Hepatocyte (in vitro differentiated cells): ENCODE measurements around the gene CACNA1C. TPM values are rescaled to one million over a fixed set of nuclear protein-coding genes. Genes with fewer than 3 reads are reported as not detected.

Experiments used
- DNase-seq: peaks from one replicate; pipeline ENCODE4 v3.0.0-alpha.2; 2016; ENCODE audit warnings: low spot score
- H2AFZ ChIP-seq: fragments of 200-600 bp; sonication (generic); 2 replicates; pipeline ENCODE4 v1.6.0; 2016; ENCODE audit warnings: antibody characterized with exemption, mild to moderate bottlenecking
- H3K27ac ChIP-seq: fragments of 200-600 bp; sonication (generic); 2 replicates; pipeline ENCODE4 v1.5.1; 2016; ENCODE audit warnings: mild to moderate bottlenecking
- H3K27me3 ChIP-seq: fragments of 200-600 bp; sonication (generic); 2 replicates; pipeline ENCODE4 v1.6.1; 2016
- H3K36me3 ChIP-seq: fragments of 200-600 bp; sonication (generic); replicated peaks from 2 replicates; pipeline ENCODE4 v1.5.1; 2016; ENCODE audit warnings: low read depth; ENCODE audit not compliant: insufficient read depth
- H3K4me1 ChIP-seq: fragments of 200-600 bp; sonication (generic); 2 replicates; pipeline ENCODE4 v1.5.1; 2016; ENCODE audit warnings: mild to moderate bottlenecking, moderate library complexity; ENCODE audit not compliant: insufficient read depth
- H3K4me2 ChIP-seq: fragments of 200-600 bp; sonication (generic); 2 replicates; pipeline ENCODE4 v1.6.0; 2016
- H3K4me3 ChIP-seq: fragments of 200-600 bp; sonication (generic); 2 replicates; pipeline ENCODE4 v1.5.1; 2016; ENCODE audit warnings: mild to moderate bottlenecking
- H3K79me2 ChIP-seq: fragments of 200-600 bp; sonication (generic); 2 replicates; pipeline ENCODE4 v1.6.0; 2017; ENCODE audit warnings: mild to moderate bottlenecking
- H3K9me2 ChIP-seq: fragments of 200-600 bp; sonication (generic); replicated peaks from 2 replicates; pipeline ENCODE4 v1.6.0; 2017; ENCODE audit warnings: mild to moderate bottlenecking; ENCODE audit not compliant: insufficient read depth
- H3K9me3 ChIP-seq: fragments of 200-600 bp; sonication (generic); 2 replicates; pipeline ENCODE4 v1.5.1; 2016; ENCODE audit warnings: low read depth, mild to moderate bottlenecking
- H4K20me1 ChIP-seq: fragments of 200-600 bp; sonication (generic); 2 replicates; pipeline ENCODE4 v1.6.0; 2016; ENCODE audit warnings: mild to moderate bottlenecking; ENCODE audit not compliant: insufficient read depth, poor library complexity, severe bottlenecking
- EZH2 ChIP-seq: fragments of 200-600 bp; sonication (generic); IDR thresholded peaks from 2 replicates; pipeline ENCODE4 v1.6.1; 2016; ENCODE audit warnings: antibody characterized with exemption, mild to moderate bottlenecking, borderline replicate concordance
- EZH2phosphoT487 ChIP-seq: fragments of 200-600 bp; sonication (generic); IDR thresholded peaks from one replicate; pipeline ENCODE4 v1.6.1; 2018; ENCODE audit warnings: antibody characterized with exemption, mild to moderate bottlenecking, low read depth, moderate library complexity; ENCODE audit not compliant: unreplicated experiment, severe bottlenecking
- WGBS: methylation state at CpG from one replicate; pipeline ENCODE4 v1.1.6; 2016; ENCODE audit warnings: low lambda C conversion rate; ENCODE audit errors: missing lambda C conversion rate; 5-methylcytosine and 5-hydroxymethylcytosine counted together
- polyA plus RNA-seq: library from polyadenylated mRNA; unstranded; fragments of >200 nt; fragmentation: Nextera tagmentation; extraction: Ambion mirVana; gene quantifications from 2 replicates; pipeline ENCODE4 v1.2.1, GENCODE V29; 2016
- total RNA-seq: library from RNA; depleted of rRNA; stranded (reverse); fragments of >200 nt; gene quantifications from 2 replicates; pipeline ENCODE4 v1.2.3, GENCODE V29; 2014
- TF ChIP-seq, protein P1 (sequence below): fragments of 200-600 bp; sonication (generic); IDR thresholded peaks from 2 replicates; pipeline ENCODE4 v1.5.1; 2016; ENCODE audit warnings: antibody characterized with exemption, mild to moderate bottlenecking; ENCODE audit not compliant: poor library complexity

The CACNA1C gene
- total and polyA plus RNA-seq, 2 experiments from 2014 or later, result 3.2 to 4.0 TPM

DNA sequence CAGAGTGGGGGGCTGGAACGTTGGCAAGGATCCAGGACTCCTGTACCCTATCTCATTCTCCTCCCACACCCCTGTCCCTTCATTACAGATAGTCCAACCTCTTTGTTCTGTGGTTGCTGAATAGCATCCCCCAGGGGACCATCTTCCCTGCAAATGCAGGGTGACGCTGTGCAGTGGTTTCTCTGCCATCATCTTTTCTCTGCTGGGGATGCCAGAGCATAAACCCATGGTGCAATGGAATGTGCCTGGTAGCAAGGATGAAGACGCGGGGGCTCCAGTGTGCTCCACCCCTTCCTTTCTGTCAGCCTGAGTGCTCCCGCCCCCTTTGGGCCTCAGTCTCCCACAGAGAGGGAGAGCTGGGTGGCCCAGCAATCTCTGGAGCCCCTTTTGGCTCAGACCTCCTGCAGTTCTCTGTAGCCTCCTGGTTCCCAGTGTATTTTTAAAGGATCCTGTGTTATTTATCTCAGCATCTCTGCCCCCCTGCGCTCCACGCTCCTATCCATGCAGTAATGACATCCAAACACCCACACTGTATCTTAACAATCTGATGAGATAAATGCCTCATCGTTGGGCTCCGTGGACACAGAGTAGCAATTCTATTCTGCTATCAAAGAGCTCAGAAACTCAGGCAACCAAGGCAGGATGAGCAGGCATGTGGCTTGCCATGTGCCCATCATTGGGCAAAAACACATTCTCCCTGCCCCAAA, 212.8 kb downstream of the CACNA1C start:
- no peak overlapping the region for H3K4me3 ChIP-seq
- no peak overlapping the region for H3K27ac ChIP-seq
- peaks cover 38% of the 10 kb centered on the region for H3K4me1 ChIP-seq
- H3K27me3 ChIP-seq, result no peaks in the 10 kb centered on the region
- H3K9me3 ChIP-seq, result no peaks in the 10 kb centered on the region
- H3K36me3 ChIP-seq, result no peaks in the 10 kb centered on the region
- TF ChIP-seq, protein P1, sequence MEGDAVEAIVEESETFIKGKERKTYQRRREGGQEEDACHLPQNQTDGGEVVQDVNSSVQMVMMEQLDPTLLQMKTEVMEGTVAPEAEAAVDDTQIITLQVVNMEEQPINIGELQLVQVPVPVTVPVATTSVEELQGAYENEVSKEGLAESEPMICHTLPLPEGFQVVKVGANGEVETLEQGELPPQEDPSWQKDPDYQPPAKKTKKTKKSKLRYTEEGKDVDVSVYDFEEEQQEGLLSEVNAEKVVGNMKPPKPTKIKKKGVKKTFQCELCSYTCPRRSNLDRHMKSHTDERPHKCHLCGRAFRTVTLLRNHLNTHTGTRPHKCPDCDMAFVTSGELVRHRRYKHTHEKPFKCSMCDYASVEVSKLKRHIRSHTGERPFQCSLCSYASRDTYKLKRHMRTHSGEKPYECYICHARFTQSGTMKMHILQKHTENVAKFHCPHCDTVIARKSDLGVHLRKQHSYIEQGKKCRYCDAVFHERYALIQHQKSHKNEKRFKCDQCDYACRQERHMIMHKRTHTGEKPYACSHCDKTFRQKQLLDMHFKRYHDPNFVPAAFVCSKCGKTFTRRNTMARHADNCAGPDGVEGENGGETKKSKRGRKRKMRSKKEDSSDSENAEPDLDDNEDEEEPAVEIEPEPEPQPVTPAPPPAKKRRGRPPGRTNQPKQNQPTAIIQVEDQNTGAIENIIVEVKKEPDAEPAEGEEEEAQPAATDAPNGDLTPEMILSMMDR, result no peak
- TF ChIP-seq EZH2phosphoT487 (no peak), EZH2 (no peak)
- no peaks in the 10 kb centered on the region for H3K79me2 ChIP-seq
- no peaks in the 10 kb centered on the region for H3K9me2 ChIP-seq
- H2AFZ ChIP-seq, result no peak overlapping the region
- no peak overlapping the region for H3K4me2 ChIP-seq
- 79% methylated on average over 9 of the region's 9 CpGs for WGBS
- no peak for DNase-seq
- no peaks in the 10 kb centered on the region for H4K20me1 ChIP-seq

DNA sequence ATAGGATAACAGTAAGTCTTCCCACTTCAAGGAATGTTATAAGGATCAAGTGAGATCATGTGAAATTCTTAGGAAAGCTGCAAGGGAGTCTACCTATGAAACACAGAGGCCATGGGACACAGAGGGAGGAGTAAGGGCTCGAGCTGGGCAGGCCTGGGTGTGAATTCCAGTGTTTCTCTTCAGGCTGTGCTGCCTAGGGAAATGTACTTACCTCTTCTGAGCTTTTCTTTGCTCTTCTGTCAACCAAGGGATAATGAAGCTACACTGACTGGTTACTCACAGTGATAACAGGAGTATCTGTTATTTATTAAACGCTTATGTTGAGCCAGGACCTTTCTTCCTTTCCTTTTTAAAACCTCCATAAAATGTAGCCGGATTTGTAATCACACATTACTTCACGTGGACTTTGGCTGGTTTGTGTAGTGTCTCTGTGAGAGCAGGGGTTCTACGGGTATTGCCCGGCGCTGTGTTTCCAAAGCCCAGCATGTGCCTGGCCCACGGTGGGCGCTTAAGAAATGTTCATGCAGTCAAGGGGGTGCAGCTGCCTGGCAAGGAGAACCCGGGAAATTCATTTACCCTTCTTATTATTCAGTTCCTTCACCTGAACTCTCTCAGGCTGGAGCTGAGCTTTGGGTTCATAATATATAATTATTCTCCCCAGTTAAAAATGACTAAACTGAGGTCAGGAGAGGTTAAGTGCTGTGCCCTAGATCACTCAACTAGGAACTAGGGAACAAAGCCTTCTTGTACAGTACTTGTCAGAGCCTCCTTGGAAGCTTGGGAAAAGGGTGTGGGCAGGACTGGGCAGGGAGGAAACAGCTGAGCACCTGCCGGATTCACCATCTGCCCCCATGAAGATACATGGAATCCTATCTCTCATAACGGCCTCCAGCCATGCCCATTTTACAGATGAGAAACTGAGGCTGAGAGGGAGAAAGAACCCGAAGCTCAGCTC, 214.2 kb downstream of the CACNA1C start:
- Histone ChIP-seq H4K20me1 (no peaks in the 10 kb centered on the region), H3K4me3 (no peak overlapping the region), H3K27me3 (no peaks in the 10 kb centered on the region), H3K79me2 (no peaks in the 10 kb centered on the region), H3K9me3 (no peaks in the 10 kb centered on the region), H3K4me2 (peak overlapping the region; percentile 63), H2AFZ (no peak overlapping the region), H3K27ac (peak overlapping the region; percentile 82), H3K36me3 (no peaks in the 10 kb centered on the region), H3K4me1 (peaks cover 38% of the 10 kb centered on the region), H3K9me2 (no peaks in the 10 kb centered on the region)
- TF ChIP-seq, protein P1, result no peak
- TF ChIP-seq EZH2phosphoT487, result no peak
- no peak for TF ChIP-seq EZH2
- DNase-seq, result peak; percentile 70
- WGBS, result 53% methylated on average over 13 of the region's 13 CpGs

DNA sequence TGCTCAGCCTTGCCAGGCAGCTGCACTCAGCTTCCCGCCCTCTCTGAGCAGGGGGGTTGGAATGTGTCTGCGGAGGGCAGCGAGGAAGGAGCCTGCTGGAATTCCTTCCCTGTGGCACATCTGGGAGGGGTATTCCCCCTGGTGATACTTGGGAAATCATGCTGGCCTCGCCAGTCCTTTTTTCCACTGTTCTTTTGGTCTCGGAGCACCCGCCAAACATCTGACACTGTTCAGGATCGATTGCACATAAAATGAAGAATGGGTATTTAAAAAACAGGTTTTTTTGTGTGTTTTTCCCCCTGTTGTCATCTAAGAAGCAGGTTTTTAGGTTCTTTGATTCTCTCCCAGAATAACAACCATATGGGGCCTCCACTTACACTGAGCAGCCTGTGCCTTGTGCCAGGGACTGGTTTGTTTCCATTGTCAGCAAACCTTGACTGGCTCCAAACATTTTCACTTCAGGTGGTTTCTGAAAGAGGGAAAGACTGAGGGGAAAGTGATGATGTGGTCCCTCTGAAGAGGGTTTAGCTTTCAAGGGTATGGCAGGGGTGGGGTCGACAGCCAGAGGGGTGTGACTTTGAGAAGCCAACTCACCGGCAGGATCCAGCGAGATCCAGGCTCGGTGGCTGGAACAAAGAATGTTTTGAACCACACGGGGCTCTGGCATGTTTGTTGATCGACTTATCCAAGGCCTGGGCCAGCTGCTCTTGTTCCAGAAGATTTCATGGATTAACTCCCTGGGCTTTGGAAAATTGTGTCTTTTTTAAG, 215.1 kb downstream of the CACNA1C start:
- Histone ChIP-seq H3K4me2 (peak overlapping the region; percentile 63), H3K4me1 (peaks cover 38% of the 10 kb centered on the region), H2AFZ (no peak overlapping the region), H4K20me1 (no peaks in the 10 kb centered on the region), H3K9me2 (no peaks in the 10 kb centered on the region), H3K36me3 (no peaks in the 10 kb centered on the region), H3K27ac (peak overlapping the region; percentile 82), H3K4me3 (no peak overlapping the region), H3K79me2 (no peaks in the 10 kb centered on the region), H3K9me3 (no peaks in the 10 kb centered on the region), H3K27me3 (no peaks in the 10 kb centered on the region)
- TF ChIP-seq, protein P1, result no peak
- no peak for TF ChIP-seq EZH2
- TF ChIP-seq EZH2phosphoT487, result no peak
- WGBS, result 58% methylated on average over 13 of the region's 13 CpGs
- peak; percentile 60 for DNase-seq
